T-helper 2 cell treated with Interferon-gamma antibody and Interleukin-4, amounts not matched to agents 5 μg/mL and 100 μg/mL, for 36 hours (primary cell): ENCODE data around the gene GRB7.
A peak's percentile ranks its signal among the peaks of the same experiment; 100 is the strongest.
"Not testable (repeated sequence)": the region's sequence is repeated elsewhere in the genome, so short reads cannot be mapped to it uniquely, and the experiment has no call there.

Experiments used
- DNase-seq: peaks from one replicate; pipeline ENCODE4 v3.0.0; 2021; ENCODE audit warnings: low spot score
- H3K27ac Mint-ChIP-seq: one replicate; pipeline ENCODE4 v1.8.0; 2021; ENCODE audit warnings: mild to moderate bottlenecking, mixed read lengths
- H3K27me3 Mint-ChIP-seq: one replicate; pipeline ENCODE4 v1.8.0; 2021; ENCODE audit warnings: low read depth, mixed read lengths
- H3K36me3 Mint-ChIP-seq: one replicate; pipeline ENCODE4 v1.8.0; 2021; ENCODE audit warnings: low read depth, mixed read lengths
- H3K4me1 Mint-ChIP-seq: one replicate; pipeline ENCODE4 v1.8.0; 2021; ENCODE audit warnings: low read depth, mixed read lengths
- H3K4me3 Mint-ChIP-seq: one replicate; pipeline ENCODE4 v1.8.0; 2022; ENCODE audit warnings: mild to moderate bottlenecking, moderate library complexity, mixed read lengths
- H3K9me3 Mint-ChIP-seq: one replicate; pipeline ENCODE4 v1.8.0; 2021; ENCODE audit warnings: mixed read lengths

The GRB7 gene

GRCh38 chr17:39716073-39716818 lies 21.5 kb upstream of the GRB7 start:
- Mint-ChIP-seq H3K27me3 (no peaks in the 10 kb centered on the region), H3K27ac (no peak overlapping the region), H3K9me3 (no peaks in the 10 kb centered on the region), H3K4me3 (no peak overlapping the region), H3K36me3 (no peaks in the 10 kb centered on the region), H3K4me1 (no peaks in the 10 kb centered on the region)
- no peak for DNase-seq

DNA sequence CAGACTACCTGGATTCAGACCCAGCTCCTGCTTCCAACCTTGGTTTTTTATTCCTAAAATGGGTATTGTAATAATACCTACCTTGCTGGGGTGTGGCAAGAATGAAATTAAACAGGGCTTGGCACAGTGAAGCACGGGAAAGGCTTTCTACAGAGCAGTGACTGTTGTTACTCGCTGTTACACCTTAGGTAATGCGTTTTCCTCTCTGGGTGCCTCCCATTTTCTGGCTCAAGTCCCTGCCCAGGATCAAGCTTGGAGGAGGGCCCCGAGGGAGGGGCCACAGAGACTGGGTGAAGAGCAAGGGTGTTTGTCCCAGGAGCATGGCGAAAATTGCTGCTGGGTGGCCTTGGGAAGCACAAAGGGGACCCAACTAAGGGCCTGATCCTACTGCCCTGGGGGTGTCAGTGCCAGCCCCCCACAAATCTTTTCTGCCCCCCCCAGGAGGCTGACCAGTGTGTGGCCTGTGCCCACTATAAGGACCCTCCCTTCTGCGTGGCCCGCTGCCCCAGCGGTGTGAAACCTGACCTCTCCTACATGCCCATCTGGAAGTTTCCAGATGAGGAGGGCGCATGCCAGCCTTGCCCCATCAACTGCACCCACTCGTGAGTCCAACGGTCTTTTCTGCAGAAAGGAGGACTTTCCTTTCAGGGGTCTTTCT lies 20.7 kb upstream of the GRB7 start:
- no peaks in the 10 kb centered on the region for H3K9me3 Mint-ChIP-seq
- no peak overlapping the region for H3K27ac Mint-ChIP-seq
- no peaks in the 10 kb centered on the region for H3K4me1 Mint-ChIP-seq
- no peak overlapping the region for H3K4me3 Mint-ChIP-seq
- H3K36me3 Mint-ChIP-seq = no peaks in the 10 kb centered on the region
- no peak for DNase-seq
- no peaks in the 10 kb centered on the region for H3K27me3 Mint-ChIP-seq

DNA sequence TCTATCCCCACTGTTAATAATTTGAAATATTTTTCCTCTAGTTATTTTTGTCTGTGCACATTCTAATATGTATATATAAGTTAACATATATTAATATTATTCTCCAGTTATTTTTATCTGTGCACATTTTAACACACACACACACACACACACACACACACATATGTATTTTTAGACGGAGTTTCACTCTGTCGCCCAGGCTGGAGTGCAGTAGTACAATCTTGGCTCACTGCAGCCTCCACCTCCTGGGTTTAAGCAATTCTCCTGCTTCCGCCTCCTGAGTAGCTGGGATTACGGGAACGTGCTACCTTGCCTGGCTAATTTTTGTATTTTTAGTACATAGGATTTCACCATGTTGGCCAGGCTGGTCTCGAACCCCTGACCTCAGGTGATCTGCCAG lies 20.1 kb upstream of the GRB7 start:
- Mint-ChIP-seq H3K36me3 (no peaks in the 10 kb centered on the region), H3K4me3 (no peak overlapping the region), H3K27me3 (no peaks in the 10 kb centered on the region), H3K9me3 (no peaks in the 10 kb centered on the region), H3K27ac (no peak overlapping the region), H3K4me1 (no peaks in the 10 kb centered on the region)
- DNase-seq = no peak

- Mint-ChIP-seq H3K36me3 (no peaks in the 10 kb centered on the region), H3K9me3 (no peaks in the 10 kb centered on the region), H3K4me3 (no peak overlapping the region), H3K27me3 (no peaks in the 10 kb centered on the region), H3K27ac (no peak overlapping the region), H3K4me1 (peaks cover 3% of the 10 kb centered on the region)
- DNase-seq = no peak
These were observed 18.0 kb upstream of the GRB7 start for GRCh38 chr17:39719563-39720355.

DNA sequence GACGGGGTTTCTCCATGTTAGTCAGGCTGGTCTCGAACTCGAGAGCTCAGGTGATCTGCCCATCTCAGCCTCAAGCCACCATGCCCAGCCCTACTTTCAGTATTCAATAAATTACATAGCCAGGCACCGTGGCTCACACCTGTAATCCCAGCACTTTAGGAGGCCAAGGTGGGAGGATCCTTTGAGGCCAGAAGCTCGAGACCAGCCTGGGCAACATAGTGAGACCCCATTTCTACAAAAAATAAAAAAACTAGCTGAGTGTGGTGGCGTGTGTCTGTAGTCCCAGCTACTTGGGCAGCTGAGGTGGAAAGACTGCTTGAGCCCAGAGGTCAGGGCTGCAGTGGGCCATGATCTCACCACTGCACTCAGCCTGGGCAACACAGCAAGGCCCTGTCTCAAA lies 15.6 kb upstream of the GRB7 start:
- Mint-ChIP-seq H3K9me3 (no peaks in the 10 kb centered on the region), H3K4me3 (no peak overlapping the region), H3K27me3 (no peaks in the 10 kb centered on the region), H3K36me3 (peaks cover 5% of the 10 kb centered on the region), H3K4me1 (peaks cover 3% of the 10 kb centered on the region), H3K27ac (no peak overlapping the region)
- DNase-seq = no peak

GRCh38 chr17:39722965-39723848 lies 14.5 kb upstream of the GRB7 start:
- H3K27ac Mint-ChIP-seq = no peak overlapping the region
- H3K4me1 Mint-ChIP-seq = peaks cover 3% of the 10 kb centered on the region
- H3K4me3 Mint-ChIP-seq = no peak overlapping the region
- H3K36me3 Mint-ChIP-seq = peaks cover 10% of the 10 kb centered on the region
- H3K27me3 Mint-ChIP-seq = no peaks in the 10 kb centered on the region
- no peak for DNase-seq
- no peaks in the 10 kb centered on the region for H3K9me3 Mint-ChIP-seq

DNA sequence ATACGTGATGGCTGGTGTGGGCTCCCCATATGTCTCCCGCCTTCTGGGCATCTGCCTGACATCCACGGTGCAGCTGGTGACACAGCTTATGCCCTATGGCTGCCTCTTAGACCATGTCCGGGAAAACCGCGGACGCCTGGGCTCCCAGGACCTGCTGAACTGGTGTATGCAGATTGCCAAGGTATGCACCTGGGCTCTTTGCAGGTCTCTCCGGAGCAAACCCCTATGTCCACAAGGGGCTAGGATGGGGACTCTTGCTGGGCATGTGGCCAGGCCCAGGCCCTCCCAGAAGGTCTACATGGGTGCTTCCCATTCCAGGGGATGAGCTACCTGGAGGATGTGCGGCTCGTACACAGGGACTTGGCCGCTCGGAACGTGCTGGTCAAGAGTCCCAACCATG lies 13.0 kb upstream of the GRB7 start:
- peaks cover 9% of the 10 kb centered on the region for H3K4me1 Mint-ChIP-seq
- H3K27me3 Mint-ChIP-seq = no peaks in the 10 kb centered on the region
- H3K9me3 Mint-ChIP-seq = no peaks in the 10 kb centered on the region
- no peak for DNase-seq
- H3K4me3 Mint-ChIP-seq = no peak overlapping the region
- peaks cover 23% of the 10 kb centered on the region for H3K36me3 Mint-ChIP-seq
- H3K27ac Mint-ChIP-seq = no peak overlapping the region

- peak overlapping the region; percentile 31 for H3K27ac Mint-ChIP-seq
- DNase-seq, H3K27me3 Mint-ChIP-seq, H3K4me1 Mint-ChIP-seq, H3K4me3 Mint-ChIP-seq, H3K9me3 Mint-ChIP-seq: not testable (repeated sequence)
- H3K36me3 Mint-ChIP-seq = peaks cover 27% of the 10 kb centered on the region
These were observed 11.8 kb upstream of the GRB7 start for GRCh38 chr17:39725923-39726322.

GRCh38 chr17:39726617-39727016 lies 11.1 kb upstream of the GRB7 start:
- Mint-ChIP-seq H3K4me1 (peaks cover 9% of the 10 kb centered on the region), H3K27me3 (no peaks in the 10 kb centered on the region), H3K27ac (no peak overlapping the region), H3K36me3 (peaks cover 27% of the 10 kb centered on the region), H3K9me3 (no peaks in the 10 kb centered on the region), H3K4me3 (no peak overlapping the region)
- no peak for DNase-seq

DNA sequence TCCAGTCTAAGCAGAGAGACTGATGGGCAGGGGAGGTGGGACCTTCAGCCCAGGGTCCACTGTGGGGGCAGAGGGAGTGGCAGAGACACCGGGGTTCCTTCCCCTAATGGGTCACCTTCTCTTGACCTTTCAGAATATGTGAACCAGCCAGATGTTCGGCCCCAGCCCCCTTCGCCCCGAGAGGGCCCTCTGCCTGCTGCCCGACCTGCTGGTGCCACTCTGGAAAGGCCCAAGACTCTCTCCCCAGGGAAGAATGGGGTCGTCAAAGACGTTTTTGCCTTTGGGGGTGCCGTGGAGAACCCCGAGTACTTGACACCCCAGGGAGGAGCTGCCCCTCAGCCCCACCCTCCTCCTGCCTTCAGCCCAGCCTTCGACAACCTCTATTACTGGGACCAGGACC lies 10.2 kb upstream of the GRB7 start:
- no peak for DNase-seq

DNA sequence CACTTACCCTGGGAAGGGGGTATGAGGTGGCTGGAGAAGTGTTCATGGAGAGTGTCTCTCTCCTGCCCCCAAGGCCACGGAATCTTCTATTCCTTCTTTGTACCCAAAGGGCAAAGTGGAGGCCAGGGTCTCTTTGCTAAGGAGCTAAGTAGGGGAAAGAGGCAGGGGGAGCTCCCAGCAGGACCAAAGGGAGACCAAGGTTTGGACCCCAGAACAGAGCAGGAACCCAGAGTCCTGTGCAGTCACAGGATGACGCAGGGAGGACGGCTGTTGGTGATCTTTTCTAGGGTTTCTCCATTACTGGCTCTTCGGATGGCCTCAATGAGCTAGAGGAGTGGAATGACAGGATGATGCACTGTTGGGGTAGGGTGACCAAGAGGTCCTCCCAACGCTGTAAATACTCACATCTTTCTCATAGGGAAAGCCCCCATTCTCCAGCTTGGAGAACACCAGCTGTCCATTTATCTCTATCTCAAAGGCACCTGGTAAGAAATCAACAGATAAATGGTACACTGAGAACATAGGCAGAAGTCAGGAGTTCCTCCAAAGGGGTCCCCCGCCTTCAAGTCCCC lies 8.4 kb upstream of the GRB7 start:
- Mint-ChIP-seq H3K9me3 (no peaks in the 10 kb centered on the region), H3K27ac (peak overlapping the region; percentile 91), H3K36me3 (peaks cover 27% of the 10 kb centered on the region), H3K4me1 (peaks cover 6% of the 10 kb centered on the region), H3K4me3 (peak overlapping the region; percentile 95), H3K27me3 (peaks cover 5% of the 10 kb centered on the region)
- DNase-seq = no peak

More for the DNA sequence above, 10.2 kb upstream of the GRB7 start:
- no peaks in the 10 kb centered on the region for H3K9me3 Mint-ChIP-seq
- H3K27me3 Mint-ChIP-seq = no peaks in the 10 kb centered on the region
- peaks cover 9% of the 10 kb centered on the region for H3K4me1 Mint-ChIP-seq
- no peak overlapping the region for H3K27ac Mint-ChIP-seq
- H3K4me3 Mint-ChIP-seq = no peak overlapping the region
- H3K36me3 Mint-ChIP-seq = peaks cover 27% of the 10 kb centered on the region

GRCh38 chr17:39730095-39730921 lies 7.4 kb upstream of the GRB7 start, which contains the start of gene MIEN1:
Gene MIEN1, minus strand, starts transcription at chr17:39730532. Its CDS starts 37 bp downstream, at chr17:39730495.
- H3K4me1 Mint-ChIP-seq = peaks cover 6% of the 10 kb centered on the region
- H3K27ac Mint-ChIP-seq = peak within 1 kb of the TSS; percentile 91
- H3K4me3 Mint-ChIP-seq = peak within 1 kb of the TSS; percentile 95
- peak; percentile 91 for DNase-seq
- peaks cover 5% of the 10 kb centered on the region for H3K27me3 Mint-ChIP-seq
- H3K36me3 Mint-ChIP-seq = peaks cover 27% of the 10 kb centered on the region
- H3K9me3 Mint-ChIP-seq = no peaks in the 10 kb centered on the region
